ENCODE data around the gene KRTAP9-7.

Gene KRTAP9-7

GRCh38 chr17:41278176-41278955 lies 2.9 kb downstream of the KRTAP9-7 start:
- DNase-seq = no peak

- no peak for DNase-seq
Observed at GRCh38 chr17:41284043-41284442, 8.5 kb downstream of the KRTAP9-7 start.

GRCh38 chr17:41284546-41284945 lies 9.0 kb downstream of the KRTAP9-7 start:
- DNase-seq = no peak

GRCh38 chr17:41287050-41287449 lies 11.6 kb downstream of the KRTAP9-7 start:
- no peak for DNase-seq

GRCh38 chr17:41294016-41294415 lies 18.5 kb downstream of the KRTAP9-7 start:
- DNase-seq = no peak

- DNase-seq = no peak
Observed at GRCh38 chr17:41296846-41297245, 21.3 kb downstream of the KRTAP9-7 start.

- no peak for DNase-seq
Observed at GRCh38 chr17:41298458-41299135, 23.1 kb downstream of the KRTAP9-7 start.

GRCh38 chr17:41301204-41301790 lies 25.8 kb downstream of the KRTAP9-7 start:
- peak; percentile 9 for DNase-seq

GRCh38 chr17:41301916-41302901 lies 26.7 kb downstream of the KRTAP9-7 start, which contains the start of gene KRTAP29-1:
KRTAP29-1 (minus strand) TSS chr17:41302851; CDS start chr17:41302851, 0 bp downstream.
- no peak for DNase-seq

- DNase-seq = no peak
Observed at GRCh38 chr17:41302981-41303380, 27.5 kb downstream of the KRTAP9-7 start.

- DNase-seq = no peak
Observed at GRCh38 chr17:41304091-41304490, 28.6 kb downstream of the KRTAP9-7 start.

- DNase-seq = no peak
Observed at GRCh38 chr17:41307647-41308046, 32.1 kb downstream of the KRTAP9-7 start.

GRCh38 chr17:41308251-41308917 lies 32.9 kb downstream of the KRTAP9-7 start:
- peak; percentile 59 for DNase-seq

GRCh38 chr17:41308918-41309359 lies 33.4 kb downstream of the KRTAP9-7 start, which contains the start of gene KRTAP16-1:
KRTAP16-1 (minus strand) TSS chr17:41309309; CDS start chr17:41309253, 56 bp downstream.
- no peak for DNase-seq

GRCh38 chr17:41311111-41311510 lies 35.6 kb downstream of the KRTAP9-7 start:
- DNase-seq = no peak

- DNase-seq = peak; percentile 43
Observed at GRCh38 chr17:41315204-41315794, 39.8 kb downstream of the KRTAP9-7 start, which contains the start of gene KRTAP17-1. KRTAP17-1 (minus strand) TSS chr17:41315710; CDS start chr17:41315650, 60 bp downstream.

GRCh38 chr17:41315814-41316445 lies 40.4 kb downstream of the KRTAP9-7 start:
- no peak for DNase-seq

- DNase-seq = no peak
Observed at GRCh38 chr17:41318231-41318630, 42.7 kb downstream of the KRTAP9-7 start.

GRCh38 chr17:41322094-41322902 lies 46.8 kb downstream of the KRTAP9-7 start:
- peak; percentile 80 for DNase-seq
